NCI-H2196 (cell line): Measurements from ENCODE around the gene OASL.
"Not testable (repeated sequence)": the region's sequence is repeated elsewhere in the genome, so short reads cannot be mapped to it uniquely, and the experiment has no call there.

Experiments
- DNase-seq: peaks from one replicate; lab custom pipeline; 2025; ENCODE audit not compliant: unreplicated experiment; lab: John Stamatoyannopoulos, UW

The OASL gene, protein sequence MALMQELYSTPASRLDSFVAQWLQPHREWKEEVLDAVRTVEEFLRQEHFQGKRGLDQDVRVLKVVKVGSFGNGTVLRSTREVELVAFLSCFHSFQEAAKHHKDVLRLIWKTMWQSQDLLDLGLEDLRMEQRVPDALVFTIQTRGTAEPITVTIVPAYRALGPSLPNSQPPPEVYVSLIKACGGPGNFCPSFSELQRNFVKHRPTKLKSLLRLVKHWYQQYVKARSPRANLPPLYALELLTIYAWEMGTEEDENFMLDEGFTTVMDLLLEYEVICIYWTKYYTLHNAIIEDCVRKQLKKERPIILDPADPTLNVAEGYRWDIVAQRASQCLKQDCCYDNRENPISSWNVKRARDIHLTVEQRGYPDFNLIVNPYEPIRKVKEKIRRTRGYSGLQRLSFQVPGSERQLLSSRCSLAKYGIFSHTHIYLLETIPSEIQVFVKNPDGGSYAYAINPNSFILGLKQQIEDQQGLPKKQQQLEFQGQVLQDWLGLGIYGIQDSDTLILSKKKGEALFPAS

DNA sequence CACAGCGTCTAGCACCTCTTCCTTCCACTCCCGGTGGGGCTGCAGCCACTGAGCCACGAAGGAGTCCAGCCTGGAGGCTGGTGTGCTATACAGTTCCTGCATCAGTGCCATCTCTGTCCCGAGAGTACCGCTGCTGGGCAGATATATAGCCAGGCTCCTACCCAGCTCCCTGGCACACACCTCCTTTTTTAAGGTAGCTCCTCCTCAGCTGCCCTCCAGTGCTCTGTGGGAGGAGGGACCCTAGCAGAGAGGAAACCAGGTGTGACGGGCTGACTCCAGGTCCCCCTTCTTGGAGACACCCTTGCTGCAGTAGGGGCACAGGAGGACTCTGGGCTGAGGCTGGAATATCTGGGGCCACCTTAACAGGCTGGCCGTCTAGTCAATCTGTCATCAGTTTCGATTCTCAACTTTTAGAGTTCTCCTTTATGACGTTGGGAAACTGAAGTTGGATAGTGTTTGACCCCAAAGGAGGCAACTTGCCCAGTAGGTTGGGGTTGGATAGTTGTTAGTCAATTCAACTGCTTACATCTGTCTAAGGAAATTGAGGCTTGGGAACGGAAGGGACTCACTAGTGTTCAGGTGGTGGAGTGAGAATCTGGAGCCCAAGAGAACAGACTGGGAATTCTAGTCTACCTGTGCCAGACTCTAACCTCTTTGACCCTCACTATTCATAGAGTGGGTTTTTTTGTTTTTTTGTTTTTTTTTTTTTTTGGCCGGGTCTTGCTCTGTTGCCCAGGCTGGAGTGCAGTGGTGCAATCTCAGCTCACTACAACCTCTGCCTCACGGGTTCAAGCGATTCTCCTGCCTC is at the start of gene OASL:
Gene OASL, minus strand, starts transcription at position 386 of the 808 bp plus-strand sequence. Its CDS starts 275 bp downstream, at position 111.
- DNase-seq = no peak

DNA sequence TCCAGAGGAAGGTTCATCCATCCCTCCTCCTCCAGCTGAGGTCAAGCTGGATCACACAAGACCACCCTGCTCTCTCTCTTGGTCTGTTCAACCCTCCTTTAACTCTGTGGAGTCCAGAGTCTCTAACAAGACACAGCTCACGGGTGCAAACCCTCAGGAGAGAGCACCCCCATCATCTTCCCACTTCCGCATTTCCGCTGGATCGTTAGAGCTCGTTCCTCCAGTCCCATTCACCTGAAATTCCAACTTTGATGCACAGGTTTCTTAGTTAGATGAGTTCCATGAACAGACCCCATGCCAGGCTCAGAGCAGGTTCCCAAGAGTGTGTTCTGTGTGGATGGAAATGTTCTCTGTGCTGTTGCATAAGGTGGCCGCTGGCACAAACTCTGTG is 49.1 kb upstream of the OASL start:
- no peak for DNase-seq

DNA sequence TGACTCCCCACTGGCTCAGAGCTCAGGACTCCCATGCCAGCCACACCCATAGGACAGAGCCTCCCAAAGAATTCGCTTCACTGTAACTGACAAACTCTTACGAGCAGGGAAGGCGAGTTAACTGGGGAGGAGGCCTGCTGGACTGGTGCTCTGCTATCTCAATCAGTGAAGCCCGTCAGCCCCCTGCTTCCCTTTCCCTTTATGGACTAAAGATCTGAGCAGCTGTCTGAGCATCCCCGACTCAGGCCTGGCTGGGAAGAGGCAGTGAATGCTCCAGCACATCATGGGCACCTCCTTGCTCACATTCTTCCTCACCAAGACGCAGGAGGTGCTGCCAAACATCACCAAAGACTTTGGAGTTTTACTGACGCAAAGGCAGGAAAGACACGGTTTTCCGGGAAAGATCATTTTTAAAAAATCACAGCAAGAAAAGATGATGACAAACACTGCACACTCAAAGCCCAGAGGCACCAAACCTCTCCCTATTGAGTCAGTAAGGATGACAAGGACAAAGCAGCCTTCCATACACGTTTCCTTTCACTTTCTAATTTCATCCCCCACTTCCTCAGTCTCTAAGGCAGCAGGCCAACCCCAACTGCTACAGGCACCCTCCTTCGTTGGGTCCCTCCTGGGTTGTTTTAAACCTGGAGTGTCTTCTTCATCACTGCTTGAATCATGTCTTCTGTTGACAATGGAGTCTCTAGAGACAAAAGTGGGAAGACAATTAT is 48.6 kb upstream of the OASL start:
- DNase-seq = no peak

DNA sequence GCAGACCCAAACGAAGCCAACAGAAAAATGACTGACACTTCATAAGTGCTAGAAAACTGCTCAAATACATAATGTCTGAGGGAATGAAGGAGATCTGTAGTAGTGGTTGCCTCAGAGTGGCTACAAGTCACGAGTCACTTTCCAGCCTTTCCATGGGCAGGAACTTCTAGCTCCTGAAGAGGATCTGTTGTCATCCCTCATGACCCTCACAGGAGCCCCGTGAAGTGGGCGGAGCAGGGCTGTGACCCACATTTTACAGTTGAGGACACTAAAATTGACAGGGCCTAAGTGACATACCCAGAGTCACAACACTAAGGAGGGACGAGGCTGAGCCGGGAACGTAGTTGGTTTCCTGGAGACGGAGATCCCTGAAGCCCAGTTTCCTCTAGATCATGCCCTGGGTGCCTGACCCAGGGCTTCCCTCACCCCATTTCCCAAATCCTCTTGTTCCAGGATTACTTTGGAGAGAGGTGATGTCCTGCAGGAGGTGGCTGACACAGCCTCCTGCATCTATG is 47.8 kb upstream of the OASL start:
- no peak for DNase-seq

DNA sequence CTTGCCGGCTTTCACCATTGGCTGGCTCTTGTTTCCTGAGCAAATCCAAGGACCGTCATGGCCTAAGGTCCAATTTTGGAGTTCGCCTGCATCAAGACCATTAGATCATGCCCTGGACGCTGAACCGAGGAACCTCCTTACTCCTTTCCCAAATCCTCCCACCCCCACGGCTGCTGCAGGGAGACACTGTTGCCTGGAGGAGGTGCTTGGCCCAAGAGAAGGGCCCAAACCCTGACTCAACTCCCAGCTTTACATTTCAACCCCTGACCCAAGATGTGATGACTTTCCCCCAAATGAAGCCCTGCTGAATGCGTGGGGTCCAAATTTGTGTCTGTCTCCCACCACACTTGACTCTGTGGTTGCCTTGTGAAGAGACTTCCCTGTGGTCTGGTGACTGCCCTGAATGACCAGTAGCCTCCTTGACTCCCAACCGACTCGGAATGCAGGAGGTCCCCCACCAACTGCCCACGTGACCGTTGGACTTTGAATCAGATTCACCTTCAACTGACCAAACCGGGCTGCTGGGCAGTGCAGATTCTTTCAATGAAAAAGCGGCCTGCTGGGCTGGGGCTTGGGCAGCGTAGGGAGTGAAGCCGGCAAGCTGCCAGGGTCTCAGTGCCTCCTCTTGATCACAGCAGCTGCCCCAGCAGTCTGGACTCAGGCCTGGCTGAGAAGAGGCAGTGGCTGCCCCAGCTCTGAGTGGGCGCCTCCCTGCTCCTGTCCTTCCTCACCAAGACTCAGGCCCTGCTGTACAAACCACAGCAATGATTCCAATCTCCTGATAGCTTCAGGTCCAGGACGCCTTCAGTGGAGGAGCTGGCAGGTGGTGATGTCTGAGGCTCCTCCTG is 46.7 kb upstream of the OASL start:
- DNase-seq = no peak

DNA sequence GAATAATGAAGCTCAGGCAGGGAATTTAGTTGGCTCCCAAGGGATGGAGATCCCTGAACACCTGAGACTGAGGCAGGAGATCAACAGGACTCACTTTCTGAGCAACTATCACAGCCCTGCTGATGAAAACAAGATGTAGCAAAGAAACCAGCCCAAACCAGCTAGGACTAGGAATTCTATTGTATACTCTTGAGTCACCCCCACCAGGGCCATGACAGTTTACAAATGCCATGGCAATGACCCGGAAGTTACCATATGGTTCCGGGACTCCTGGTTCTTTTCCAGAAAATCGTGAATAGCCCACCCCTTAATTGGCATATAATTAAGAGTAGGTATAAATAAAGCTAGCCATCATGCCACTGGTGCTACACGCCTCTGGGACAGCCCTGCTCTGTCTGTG is 46.0 kb upstream of the OASL start:
- DNase-seq = no peak

DNA sequence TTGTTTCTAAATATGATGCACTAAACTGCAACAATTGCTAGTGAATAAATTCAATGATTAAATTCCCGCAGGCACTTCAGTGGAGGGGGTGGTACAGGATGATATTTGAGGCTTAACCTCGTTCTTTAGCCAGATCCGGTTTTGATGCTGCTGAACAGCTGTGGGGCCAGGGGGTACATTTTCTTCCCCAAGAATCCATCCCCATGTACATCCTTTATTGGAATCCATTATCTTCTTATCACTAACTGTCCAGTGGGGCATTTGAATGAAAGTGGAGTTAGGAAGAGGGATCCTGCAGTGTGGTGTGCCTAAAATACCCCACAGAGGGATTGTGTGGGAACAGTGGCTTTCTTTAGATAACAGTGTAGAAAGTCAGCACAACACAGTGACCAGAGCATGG is 45.2 kb upstream of the OASL start:
- DNase-seq = no peak

DNA sequence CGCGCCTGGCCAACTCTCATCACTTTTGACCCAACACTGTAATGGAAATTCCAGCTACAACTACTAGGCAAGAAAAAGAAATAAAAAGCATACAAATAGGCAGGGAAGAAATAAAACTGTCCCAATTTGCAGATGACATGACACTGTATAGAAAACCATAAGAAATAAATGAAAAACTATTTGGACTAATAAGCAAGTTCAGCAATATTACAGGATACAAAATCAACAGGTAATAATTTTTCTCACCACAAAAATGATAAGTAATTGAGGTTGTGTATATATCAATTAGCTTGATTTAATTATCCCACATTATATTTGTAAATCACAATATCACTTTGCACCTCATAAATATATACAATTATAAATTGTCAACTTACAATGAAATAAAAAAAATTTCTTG is 41.9 kb upstream of the OASL start:
- no peak for DNase-seq

DNA sequence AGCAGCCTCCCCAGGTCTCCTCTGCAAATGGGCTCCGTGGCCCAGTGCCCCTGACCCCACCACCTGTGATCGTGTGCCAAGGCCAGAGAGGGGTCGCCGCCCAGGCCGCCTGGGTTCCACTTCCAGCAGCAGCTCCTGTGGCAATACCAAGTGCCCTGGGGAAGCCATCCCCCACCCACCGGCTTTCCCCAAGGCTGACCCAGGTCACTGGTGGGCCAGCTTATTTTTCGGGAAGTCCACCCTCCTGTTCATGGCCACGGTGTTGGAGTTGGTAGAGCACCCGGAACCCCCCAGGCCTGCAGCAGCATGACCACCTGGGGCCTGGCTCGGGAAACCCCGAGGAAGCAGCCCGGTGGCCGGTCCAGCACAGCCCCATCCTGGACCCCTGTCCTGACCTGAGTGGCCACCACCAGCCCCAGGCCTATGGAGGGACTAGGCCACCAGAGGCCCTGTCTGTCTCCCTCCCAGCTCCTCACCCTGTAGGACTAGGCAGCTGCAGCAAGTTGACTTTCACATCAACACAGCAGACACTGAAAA is 40.8 kb upstream of the OASL start:
- no peak for DNase-seq

DNA sequence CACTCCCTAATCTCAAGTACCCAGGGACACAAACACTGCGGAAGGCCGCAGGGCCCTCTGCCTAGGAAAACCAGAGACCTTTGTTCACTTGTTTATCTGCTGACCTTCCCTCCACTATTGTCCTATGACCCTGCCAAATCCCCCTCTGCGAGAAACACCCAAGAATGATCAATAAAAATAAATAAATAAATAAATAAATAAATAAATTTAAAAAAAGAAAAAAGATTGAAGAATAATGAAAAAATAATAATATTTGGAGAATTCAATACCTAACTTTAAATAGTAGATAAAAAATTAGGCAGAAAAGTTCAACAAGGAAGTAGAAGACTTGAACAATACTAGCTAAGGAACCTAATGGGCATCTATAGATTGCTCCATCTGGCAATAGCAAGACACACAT is 38.4 kb upstream of the OASL start:
- not testable (repeated sequence) for DNase-seq

DNA sequence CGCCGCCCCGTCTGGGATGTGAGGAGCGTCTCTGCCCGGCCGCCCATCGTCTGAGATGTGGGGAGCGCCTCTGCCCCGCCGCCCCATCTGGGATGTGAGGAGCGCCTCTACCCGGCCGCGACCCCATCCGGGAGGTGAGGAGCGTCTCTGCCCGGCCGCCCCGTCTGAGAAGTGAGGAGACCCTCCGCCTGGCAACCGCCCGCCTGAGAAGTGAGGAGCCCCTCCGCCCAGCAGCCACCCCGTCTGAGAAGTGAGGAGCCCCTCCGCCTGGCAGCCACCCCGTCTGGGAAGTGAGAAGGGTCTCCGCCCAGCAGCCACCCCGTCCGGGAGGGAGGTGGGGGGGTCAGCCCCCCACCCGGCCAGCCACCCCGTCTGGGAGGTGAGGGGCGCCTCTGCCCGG is 36.9 kb upstream of the OASL start:
- DNase-seq = not testable (repeated sequence)

DNA sequence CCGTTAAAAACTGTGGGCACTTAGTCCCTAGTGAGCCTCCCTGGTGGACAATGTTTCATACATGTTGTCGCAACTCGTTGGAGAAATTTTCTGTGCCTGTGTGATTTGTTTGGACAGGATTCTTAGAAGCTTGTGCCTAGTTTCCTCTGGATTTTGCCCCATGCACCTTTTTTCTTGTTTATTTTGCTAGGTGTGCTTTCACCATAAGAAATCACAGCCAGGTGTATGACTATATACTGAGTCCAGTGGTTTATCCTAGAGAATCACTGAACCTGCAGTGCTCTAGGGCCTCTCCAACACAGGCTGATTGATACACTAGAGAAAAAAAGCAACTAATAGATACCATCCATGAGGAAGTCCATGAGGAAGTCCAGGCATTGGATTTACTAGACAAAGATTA is 33.1 kb upstream of the OASL start:
- no peak for DNase-seq

DNA sequence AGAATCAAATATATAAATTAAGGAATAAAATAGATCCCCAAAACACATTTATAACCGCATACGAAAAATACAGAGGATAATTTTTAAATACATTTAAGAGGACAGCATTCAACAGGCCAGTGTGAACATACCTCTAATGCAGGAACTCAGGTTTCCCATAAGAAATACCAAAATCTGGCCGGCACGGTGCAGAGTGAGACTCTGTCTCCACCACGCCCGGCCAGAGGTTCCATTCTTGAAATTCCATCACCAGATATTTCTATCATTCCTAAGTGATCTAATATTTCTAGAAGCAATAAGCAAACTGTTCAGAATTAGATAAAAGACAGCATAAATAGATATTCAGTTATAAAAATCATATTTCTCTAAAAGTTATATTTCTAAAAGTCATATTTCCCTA is 30.2 kb upstream of the OASL start:
- no peak for DNase-seq

DNA sequence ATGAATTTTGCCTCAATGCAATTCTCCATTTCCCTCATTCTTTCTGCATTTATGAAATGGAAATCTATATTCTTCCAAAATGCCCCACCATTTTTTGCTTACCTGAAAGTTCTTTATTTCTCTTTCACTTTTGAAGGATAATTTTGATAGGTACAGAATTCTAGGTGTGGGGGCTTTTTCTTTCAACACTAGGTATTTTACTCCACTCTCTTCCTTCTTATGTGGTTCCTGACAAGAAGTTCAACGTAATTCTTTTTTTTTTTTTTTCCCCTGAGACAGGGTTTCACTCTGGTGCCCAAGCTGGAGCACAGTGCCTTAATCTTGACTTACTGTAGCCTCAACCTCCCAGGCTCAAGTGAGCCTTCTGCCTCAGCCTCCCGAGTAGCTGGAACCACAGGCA is 26.3 kb upstream of the OASL start:
- DNase-seq = no peak

DNA sequence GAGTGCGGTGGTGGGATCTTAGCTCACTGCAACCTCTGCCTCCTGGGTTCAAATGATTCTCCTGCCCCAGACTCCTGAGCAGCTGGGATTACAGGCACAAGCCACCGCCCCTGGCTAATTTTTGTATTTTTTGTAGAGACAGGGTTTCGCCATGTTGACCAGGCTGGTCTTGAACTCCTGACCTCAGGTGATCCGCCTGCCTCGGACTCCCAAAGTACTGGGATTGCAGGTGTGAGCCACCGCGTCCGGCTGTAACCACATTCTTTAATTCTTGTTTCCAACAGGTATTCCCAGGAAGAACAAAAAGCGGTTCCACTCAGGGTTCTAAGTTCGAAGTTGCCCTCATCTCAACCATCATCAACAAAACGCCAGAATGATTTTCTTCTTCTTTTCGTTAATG is 25.5 kb upstream of the OASL start:
- not testable (repeated sequence) for DNase-seq

DNA sequence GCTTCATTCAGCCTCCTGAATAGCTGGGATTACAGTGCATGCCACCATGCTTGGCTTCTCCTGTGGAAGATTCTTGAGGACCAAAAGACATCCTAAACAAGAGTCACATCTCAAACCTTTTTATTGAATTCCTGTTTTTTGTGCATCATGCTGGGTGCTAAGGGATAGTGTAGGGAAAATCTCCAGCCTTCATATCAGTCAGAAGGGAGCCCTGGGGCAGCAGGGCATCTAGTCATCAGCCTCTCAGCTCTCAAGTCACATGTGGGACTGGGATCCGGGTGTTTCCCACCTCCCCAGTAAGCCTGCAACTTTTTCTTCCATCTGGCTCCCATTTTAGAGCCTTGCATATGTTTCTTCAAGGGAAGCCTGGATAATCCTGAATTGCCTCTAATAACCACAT is 25.1 kb upstream of the OASL start:
- DNase-seq = no peak

DNA sequence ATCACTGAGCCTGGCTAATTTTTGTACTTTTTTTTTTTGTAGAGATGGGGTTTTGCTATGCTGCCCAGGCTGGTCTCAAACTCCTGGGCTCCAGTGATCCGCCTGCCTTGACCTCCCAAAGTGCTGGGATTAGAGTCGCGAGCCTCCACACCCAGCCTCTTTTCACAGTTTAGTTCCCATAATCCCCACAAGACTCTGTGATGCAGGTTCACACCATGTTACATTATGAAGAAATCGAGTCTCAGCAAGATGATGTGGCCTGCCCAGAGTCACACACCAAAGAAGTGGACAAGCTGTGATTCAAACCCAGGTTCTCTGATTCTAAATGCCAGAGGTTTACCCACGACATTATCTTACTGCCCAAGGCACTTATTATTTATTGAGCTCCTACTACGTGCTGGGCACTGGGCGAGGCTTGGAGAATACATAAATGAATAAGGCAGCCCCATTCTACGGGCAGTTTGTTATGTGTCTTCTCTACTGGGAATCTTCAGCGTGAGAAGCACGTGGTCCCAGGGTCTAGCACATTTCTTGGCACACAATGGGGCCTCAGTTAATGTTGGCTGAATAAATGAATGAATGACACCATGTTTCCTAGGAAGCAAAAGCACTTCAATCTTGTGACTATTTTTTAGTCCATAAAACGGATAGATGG is 23.5 kb upstream of the OASL start:
- DNase-seq = no peak

DNA sequence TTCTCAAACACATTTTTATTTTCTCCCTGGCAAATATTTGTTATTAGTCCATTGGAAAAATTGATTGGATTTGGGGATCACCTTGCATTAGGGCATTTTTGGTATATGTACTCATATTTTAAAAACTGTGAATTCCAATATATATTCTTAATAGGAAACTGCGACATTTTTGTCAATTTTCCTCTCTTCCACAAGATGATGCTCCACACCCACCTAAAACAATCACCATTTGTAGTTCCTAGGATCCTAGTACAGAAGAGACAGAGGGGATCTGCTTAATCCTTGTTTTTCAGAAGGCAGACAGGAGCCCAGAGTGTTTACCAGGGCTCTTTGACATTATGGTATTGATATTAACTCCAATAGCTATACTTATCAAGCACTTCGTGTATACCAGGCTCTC is 22.8 kb upstream of the OASL start:
- no peak for DNase-seq

DNA sequence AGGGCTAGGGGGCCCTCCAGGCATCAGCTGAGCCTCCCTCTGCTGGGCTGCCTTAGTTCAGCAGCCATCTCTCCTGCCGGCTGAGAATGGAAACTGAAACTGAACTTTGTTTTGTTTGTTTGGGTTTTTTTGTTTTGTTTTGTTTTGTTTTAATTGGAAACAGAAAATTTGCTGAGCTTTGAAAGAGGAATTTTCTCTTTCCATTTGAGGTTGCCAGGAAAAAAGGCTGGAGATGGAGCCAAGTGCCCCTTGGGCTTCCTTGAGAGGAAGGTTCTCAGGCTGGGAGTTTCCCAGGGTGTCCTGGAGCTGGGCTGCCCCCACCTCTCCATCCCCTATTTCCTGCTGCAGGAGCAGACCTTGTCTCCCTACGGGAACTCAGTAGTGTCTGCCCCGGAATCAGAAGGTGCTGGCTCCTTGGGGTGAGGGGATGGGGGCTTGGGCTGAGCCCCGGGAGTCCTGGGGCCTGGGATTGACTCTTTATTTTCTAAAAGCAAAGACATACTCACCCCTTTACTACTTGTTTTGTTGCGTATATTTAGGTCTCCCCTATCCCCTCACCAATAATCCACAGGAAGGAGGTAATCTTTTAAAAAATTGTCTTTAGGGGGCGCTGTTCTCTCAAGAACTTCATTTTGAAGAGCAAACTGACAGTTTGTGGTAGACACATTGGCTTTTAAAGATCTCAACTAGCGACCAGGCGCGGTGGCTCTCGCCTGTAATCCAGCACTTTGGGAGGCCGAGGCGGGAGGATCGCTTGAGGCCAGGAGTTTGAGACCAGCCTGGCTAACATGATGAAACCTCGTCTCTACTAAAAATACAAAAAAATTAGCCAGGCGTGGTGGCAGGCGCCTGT is 21.3 kb upstream of the OASL start:
- peak; percentile 57 for DNase-seq
